Measurements from ENCODE around the gene MALL.
"Not testable (repeated sequence)": the region's sequence is repeated elsewhere in the genome, so short reads cannot be mapped to it uniquely, and the experiment has no call there.

MALL gene

DNA sequence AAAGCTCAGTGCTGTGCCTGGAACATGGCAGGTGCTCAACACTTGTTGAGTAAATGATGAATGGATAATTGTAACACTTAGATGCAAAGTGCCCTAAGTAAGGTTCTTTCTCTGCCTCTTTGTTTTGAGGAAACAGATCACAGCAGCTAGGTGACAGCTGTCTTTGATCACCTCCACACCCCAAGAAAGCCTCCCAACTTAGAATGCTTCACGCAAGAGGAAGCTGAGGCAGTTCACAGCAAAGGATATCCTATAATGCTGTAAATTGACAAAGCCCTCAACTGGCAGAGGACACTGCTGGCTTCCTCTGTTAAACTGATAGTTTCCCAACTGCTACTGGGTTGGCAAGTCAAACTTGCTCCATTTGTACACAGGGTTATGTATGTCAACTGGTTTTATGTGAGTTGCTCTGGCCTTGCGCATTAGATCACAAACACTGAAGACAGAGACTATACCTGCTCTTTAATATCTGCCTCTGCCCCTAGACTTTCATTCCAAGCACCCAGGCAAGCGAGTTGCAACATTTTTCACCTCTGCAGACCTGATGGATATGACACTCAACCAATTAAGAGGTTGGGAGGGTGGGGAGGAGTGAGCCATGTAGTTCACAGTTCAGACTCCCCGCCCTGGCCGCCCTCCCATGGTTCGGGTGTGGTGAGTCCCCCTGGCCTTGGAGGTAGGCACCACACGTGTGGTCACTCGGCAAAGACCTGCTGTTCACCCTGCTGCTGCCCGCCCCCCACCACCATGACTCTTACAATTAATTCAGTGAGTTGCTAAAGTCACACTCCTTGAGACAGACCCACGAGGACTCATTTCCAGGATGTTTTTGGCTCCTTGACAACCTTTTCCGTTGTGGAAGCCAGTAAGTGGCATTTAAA, 4.8 kb upstream of the MALL start:
- no peak for DNase-seq

DNA sequence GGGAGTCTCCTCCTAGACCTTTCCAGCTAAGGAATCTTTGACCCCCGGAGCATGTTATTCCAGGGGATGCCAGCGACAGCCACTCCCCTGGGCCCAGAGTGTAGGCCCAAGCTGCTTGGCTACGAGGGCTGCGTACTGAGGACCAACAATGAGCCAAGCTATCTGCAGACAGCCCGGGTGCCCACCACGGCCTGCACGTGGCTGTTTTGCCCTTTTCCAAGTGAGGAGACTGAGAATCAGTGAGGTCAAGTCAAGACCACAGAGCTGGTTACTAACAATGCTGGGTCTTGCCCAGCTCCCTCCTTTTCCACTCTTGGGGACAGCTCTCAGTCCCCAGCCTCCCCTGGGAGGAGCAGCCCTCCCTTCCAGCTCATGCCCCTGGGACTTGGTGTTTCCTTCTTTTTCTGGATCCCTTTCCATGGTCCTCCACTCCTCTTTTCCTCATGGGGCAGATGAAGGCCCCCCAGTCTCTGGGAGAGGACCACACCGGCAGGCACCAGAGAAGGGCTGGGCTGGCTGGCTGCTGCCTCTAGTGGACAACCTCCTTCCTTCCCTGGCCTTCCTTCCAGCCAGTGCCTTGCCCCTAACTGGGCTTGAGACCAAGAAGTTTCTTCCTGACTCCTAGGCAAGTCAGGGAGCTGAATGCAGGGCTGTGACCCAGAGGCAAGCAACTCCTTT, 550 bp upstream of the MALL start:
- DNase-seq: peak; percentile 77

DNA sequence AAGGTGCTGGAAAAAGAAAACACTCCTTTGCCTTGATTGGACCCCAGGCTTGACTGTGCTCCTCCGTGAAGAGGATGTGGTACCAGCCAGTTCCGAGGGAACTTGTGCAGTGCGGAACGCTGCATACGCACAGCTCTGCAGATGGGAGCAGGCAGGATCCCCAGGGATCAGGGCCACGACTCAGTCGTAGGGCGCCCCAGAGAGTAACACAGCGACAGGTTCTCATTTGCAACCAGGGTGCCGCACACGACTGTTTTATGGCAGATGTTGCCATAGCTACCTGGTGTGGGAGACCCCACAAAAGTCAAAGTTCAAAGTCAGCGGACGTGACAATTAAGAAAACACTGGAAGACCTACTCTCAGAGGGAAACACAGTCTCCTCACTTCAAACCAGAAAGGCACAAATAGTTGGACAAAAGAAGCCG, 779 bp downstream of the MALL start:
- no peak for DNase-seq

DNA sequence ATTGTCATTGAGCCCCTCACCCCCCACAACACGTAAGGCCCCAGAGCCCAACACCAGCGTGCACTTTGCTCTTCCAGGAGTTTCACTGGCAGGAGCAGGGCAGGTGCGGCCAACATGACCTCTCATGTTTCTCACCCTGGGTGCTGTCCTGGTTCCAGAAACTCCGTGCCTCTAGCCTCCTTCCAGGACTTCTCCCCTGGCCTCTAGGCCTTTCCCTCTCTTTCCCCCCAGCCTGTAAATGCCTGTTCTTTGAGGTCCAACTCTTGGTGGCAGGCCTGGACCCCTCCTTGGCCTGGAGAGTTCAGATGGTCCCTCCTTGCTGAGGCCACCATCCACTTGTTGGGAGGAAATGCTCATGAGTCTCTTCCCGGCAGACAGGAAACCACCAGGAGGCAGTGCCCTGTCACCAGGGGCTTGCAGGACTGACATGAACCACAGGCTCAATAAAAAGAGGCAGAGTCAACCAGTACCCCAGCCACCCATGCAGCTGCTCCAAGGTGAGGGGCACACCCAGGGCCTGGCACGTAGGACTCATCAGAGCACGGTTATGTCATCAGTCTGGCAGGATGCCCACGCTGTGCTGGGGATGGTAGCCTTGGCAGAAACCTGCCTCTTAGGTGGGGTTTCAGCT, 1.5 kb downstream of the MALL start:
- DNase-seq: no peak

DNA sequence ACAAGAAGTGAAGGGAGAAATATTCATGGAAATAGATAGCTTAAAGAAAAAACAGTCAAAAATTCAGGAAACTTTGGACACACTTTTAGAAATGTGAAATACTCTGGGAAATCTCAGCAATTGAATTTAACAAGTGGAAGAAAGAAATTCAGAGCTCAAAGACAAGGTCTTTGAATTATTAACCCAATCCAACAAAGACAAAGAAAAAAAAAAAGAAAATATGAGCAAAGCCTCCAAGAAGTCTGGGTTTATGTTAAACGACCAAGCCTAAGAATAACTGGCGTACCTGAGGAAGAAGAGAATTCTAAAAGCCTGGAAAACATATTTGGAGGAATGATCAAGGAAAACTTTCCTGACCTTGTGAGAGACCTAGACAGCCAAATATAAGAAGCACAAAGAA, 7.3 kb downstream of the MALL start:
- DNase-seq: not testable (repeated sequence)

DNA sequence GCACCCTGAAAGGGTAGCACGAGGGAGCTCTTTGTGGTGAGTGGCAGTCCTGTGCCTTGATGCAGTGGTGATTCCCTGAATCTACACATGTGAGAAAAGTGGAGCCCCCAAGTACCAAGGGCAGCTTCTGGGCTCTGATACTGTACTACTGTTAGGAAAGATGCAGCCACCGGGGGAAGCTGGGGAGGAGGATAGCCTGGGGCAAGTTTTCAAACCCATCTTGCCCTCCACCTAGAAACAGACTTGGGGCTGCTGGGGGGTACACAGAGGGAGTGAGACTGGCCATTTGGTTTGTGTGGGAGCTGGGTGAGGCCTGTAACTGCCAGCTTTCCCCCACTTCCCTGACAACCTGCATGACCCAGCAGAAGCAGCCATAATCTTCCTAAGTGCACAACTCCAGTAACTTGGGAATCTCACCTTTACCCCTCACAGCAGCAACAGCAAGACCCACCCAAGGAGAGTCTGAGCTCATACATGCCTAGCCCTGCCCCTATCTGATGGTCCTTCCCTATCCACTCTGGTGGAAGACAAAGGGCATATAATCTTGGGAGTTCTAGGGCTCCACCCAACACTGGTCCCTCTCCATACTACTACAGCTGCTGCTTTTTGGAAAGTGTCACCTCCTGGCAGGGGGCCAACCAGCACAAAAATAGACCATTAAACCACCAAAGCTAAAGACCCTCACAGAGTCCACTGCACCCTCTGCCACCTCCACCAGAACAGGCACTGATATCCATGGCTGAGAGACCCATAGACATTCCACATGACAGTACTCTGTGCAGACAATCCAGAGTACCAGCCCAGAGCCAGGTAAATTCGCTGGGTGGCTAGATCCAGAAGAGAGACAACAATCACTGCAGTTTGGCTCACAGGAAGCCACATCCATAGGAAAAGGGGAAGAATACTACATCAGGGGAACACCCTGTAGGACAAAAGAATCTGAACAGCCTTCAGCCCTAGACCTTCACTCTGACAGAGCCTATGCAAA, 8.2 kb downstream of the MALL start:
- no peak for DNase-seq

DNA sequence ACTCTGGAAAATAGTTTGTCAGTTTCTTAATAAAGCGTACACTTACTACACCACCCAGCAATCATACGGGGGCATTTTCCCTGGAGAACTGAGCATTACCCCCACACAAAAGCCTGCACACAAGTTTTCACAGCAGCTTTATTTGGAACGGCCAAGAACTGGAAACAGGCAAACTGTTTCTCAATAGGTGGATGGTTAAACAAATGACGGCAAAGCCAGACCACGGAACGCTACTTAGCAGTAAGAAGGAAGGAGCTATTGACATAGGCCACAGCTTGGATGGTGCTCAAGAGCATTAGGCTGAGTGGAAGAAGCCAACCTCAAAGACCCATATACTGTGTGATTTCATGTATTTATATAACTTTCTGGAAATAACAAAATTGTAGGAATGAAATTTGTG, 9.0 kb downstream of the MALL start:
- no peak for DNase-seq

DNA sequence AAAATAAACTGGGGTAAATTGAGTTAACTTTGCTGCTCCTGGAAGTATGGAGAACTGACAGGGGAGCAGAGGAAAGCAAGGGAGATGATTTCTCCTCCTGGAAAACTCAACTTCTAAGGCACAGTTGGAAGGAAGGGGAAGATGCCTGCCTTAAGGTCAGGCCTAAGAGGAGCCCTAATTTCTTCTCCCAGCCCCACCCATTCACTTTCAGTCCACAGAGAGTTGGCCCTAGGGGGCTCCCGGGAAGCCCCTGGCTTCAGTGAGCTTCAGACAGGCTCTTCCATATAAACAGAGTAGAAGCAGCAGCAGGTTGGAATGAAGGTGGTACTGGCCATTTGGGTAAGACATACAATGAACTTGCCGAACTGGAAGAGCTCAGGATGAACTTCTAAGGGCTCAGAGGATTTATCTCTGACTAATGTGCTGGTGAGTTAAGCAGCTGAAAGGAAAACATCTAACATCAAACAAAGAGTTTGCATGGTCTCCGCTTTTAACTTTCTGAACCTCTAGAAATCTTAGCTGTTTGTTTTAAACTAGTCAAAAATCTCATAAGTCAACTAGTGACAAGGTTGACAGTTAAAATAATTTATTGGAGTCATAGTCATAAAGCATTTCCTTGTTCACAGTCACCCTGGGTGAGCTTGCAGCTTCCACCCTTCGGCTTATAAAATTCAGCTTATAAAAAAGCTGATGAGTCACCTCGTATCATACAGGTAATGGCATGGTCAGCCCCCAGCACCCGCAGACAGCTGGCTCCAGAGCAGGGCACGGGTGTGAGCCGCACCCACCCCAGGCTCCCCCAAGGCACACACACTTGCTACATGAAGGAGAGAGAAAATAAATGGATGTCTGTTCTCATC, 9.8 kb downstream of the MALL start:
- no peak for DNase-seq

DNA sequence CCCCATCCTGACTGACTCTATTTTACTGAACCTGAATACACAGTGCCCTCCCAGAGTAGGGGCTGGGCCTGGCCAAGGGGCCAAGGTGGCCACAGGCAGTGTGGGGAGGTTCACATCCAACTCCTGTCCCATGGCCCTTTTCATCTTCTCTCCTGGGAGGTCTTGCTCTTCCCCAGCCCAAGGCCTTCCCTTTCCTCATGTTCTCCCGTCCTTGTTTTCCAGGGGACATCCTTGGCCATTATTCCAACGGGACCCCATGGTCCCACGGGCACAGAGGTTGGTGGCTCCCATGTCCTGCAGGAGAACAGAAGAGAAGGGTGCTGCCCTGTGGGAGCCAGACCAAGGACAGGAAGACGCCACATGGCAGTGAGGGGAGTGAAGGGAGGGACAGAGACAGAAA, 10.4 kb downstream of the MALL start:
- no peak for DNase-seq

DNA sequence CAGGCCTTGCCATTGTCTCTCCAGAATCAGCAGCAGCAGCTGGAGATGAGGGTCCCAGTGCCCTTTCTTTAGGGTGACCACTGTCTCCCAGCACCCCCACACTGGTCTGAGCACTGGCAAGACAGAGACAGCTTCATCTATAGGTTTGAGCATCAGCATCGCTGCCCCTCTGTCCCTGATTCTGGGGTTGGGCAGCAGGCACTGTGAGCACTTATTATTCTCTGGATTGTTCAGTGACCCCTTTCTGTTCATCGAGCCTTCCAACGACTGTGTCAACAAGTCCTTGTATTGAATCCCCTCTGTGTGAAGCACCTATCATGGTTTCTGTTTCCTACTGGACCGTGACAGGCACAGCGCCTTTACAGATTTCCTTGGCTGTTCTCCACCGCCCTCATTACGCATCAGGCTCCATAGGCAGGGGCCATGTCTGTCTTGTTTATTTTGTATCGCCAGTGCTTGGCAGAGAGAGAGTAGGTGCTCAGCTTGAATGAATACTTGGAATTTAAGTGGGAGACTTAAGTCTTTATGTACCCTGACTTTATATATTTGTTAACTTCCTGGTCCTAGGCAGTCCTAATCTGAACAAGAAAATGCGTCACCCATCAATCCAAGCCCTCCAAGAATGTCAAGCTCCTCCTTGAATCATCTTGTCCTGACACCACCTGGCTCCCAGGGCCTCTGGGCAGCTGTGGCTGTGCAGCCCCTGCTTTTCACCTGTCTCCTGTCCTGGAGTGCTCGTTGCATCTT, 11.4 kb downstream of the MALL start:
- DNase-seq: peak; percentile 10

DNA sequence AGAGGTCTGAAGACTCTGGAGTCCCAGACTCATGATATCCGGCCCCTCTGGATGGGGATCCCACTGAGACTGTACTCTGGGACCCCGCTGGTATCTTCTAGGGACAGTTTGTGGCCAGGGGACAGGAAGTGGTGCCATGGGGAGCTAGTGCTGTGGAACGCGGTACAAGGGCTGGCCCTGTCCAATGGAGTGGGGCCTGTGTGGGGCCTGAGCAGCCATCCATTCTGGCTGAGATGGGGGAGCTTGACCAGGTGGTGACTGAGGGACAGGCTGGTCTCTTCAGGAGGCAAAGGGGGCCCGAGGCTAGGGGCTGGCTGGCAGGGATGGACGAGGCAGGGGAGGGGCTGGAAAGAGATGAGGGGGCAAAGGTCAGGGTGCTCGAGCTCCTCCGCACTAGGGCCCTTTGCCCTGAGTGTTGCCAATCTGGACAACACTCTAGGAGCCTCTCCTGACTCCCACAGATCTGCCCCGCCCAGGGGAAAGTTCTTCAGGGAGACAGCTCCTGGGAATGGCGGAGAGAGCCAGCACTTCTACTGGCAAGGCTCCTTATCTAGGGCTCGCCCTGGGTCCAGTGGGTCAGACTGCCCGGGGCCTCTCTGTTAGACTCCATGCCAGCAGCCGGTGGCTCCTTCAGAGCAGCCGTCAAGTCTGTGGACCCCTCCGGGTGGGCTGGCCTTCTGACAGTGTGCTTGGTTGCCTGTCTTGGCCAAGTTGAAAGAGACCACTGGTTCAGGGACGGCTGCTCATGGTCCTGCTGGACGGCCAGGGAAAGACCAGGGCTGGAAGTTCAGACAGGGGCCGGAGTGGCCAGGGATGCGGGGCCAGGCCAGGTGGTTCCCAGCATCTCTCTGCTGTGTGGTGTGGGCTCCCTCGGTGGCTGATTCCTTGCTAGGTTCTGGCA, 12.3 kb downstream of the MALL start:
- no peak for DNase-seq

DNA sequence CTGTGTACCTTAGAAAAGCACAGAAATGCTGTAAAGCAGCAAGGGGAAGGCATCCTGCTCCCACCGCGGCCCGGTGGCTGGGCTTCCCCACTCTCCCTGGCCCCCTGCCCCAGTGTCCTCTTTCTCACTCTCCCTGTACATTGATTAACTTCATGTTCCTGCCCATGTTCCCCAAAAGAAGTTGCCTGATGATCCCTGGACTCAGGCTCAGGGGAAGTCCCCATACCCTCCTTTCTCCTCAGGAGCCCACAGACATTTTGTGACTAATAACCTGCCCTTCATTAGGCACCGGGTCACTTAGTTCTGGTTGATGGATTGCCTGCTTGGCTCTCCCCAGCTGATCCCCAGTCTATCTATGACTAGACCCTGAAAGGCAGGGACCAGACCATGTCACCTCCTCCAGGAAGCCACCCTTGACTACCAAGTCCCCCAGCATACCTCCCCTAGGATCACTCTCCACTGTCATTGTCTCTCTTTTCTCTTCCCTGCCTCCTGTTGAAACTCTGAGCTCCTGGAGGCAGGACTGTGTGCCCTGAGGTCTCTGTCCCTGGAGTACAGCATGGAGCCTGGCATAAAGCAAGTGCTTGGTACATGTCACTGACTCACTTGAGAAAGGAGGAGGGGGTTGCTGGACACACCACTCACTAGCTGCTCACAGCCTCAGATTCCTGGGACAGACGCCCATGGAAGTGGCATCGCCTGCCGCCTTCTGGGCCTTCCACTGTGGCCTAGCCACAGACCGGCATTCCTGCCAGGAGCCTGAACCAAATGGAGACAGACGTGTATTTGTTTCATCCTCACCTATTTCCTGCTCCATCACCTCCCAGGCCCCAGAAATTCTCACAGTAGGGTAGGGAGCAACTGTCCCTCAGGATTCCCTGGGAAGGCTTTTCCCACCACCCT, 13.5 kb downstream of the MALL start:
- peak; percentile 56 for DNase-seq

DNA sequence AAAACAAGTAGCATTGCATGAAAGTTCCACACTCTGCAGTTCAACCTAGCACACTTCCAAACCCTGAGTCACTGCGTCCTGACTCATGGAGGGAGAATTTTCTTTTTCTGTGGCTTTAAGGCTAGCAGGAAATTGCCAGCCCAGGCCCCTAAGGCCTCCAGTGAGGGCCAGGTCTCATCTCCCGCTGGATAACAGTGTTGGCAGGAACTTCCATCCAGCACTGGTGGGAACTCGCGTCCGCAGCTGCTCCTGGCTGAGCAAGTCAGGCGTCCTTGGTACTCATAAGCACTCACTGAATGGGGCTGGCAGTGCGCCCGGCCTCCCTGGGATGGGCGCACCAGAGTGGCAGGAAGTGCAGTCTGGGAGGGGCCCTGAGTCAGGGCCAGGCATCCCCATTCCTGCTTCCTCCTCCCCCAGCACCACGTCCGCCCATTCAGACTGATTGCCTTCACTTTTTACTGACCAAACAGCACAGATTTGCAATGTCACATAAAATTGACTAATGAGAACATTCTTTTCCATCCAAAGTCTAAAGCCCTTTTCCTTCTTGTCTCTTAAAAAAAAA, 14.3 kb downstream of the MALL start:
- peak; percentile 98 for DNase-seq

DNA sequence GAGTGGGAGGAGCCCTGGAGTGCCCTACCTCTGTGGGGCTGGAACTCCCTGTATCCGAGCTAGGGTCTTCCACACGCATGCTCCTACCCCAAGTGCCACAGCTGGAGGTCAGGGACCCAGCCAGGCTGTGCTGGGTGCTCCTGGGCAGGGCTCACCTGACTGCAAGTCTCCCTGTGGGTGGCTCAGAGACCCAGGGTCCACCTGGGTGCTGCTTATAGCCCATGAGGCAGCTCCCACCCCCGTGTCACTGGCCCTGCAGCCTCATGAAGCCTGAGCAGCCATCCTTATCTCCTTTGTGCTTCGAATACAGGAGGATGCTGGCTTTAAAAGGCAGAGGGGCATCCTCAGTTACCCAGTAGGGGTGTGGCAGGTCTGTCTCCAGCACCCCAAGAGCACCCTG, 14.7 kb downstream of the MALL start:
- DNase-seq: not testable (repeated sequence)

DNA sequence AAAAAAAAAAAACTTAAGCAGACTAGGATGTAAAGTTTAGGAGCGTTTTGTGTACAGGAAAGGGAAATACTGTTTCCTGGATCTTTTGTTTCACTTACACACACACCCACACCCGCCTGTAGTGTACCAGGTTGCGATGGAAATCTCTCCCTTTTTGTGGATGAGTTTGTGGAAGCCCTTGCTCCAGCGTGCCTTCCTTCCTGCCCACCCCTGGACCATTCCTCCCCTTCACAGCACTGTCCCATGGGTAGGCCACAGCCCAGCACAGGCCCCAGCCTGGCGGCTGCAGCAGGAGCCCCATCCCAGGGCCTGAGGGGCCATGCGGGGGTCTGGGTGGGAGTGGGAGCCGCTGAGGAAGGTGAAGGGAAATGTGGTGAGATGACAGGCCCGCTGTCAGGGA, 15.1 kb downstream of the MALL start:
- DNase-seq: no peak

DNA sequence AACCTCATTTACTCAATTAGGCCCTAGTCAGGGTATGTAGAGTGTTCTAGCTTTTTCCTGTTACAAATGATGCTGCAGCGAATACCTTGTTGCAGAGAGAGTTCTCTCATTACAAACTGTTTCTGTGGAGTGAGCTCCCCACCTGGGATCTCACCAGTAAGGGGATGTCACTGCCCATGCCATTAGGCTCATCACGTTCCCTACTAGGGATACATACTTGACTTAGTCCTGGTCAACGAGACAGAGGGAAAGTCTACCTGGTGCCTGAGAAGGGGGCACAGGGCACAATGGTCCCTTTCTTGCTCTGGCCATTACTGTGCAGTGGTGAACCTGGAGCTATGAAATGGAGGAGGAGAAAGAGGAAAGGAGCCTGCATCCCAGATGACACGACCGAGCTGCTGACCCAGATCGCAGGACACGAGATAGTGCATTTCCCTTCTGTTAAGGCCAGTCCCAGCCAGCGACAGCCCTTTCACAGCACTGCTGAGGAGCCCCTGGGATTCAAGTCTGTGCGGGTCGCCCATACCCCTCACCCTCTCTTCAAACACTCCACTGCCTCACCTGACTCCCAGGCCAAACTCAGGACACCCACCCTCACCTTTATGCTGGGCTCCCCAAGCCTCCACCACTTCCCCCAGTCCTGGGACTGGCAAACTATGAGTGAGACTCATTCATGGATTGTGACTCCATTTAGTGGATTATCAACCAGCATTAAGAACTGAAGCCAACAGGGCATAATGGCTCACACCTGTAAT, 16.0 kb downstream of the MALL start:
- DNase-seq: no peak

DNA sequence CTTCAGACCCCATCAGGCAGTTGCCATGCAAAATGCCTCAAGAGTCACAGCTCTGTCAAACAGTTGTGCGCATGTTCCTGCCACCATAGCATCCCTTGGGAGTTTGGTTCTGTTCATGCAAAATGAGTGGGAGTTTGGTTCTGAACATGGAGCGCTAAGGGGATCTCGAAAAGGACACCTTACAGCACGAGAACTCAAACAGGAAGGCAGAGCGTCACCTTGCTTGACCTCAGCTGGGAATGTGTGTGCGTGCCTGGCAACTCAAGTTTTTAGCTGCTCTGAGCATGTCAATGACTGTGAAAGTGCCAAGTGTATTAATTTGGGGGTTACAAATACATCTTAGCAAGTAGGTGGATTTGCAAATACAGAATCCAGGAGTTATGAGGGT, 16.6 kb downstream of the MALL start:
- peak; percentile 44 for DNase-seq
